NOMO-1 (cell line): ENCODE results near the gene AJAP1.

Experiments
- DNase-seq, 2 experiments: peaks; one replicate each; lab custom pipeline; 2025; ENCODE audit not compliant: unreplicated experiment in 2 of 2; lab: John Stamatoyannopoulos, UW

AJAP1 gene

DNA sequence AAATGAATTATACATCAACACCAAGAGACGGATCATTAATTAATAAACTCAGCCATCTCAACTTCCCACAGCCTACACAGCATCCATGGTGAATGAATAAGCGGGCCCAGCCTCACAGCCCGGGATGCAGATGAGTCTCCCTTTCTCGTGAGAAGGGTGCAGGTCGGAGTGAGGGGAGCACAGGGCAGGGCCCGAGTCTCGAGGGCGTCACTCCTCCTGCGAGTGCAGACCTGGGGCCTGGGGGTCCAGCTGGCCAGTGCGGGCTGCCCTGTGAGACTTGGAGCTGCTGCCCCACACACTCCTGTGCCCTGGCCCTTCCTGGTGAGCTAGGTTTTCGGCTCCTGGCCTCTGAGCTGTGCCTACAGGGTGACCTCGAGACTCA is 74.7 kb downstream of the AJAP1 start:
- no peak for DNase-seq

DNA sequence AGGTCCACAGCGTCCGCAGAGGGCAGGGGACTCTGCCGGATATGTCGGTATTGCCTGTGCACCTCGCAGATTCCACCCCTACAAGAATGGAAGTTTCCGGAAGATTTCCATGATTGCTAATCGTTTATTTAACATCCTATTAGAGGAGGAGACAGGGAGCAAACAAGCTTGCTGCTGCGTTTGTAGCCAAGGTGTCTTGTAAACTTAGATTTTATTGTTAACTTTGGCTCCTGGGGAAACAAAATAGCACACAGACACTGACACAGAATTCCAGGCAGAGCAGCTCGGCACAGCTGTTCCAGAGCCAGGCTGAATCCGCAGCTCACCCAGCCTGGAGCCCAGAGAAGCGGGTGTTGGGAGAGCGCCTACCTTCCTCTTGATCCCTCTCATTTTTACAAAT is 75.7 kb downstream of the AJAP1 start:
- no peak for DNase-seq

DNA sequence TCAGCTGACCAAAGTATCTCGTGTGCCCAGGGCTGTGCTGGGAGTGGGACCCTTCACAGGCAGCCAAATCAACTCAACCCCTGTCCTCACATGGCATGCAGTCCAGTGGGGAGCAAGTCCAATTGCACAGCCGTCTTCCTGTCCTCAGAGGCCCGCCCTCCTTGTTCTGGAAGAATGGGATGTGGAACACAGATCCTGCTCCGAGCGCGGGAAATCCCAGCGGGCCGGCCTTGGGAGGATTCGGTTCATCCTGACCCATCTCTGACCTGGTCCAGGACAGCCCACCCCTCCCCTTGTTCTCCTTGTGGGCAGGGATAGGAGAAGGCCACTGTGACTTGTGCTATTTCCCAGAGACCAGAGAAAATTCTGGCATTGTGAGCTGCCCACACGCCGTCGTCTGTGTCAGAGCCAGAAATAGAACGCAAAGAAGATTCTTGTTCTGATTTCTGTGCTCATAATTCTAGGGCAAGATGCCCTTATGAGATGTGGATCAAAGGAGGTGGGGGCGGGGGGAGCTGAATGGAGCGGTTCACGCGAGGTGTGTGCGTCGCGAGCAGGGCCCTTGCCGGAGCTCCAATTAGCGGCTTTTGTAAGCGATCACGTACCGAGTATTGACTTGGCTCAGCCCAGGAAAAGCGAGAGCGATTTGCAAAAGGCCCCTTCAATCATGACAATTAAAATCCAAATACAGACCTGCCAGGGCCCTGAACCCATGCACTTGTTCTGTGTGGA is 79.2 kb downstream of the AJAP1 start:
- no peak for DNase-seq

DNA sequence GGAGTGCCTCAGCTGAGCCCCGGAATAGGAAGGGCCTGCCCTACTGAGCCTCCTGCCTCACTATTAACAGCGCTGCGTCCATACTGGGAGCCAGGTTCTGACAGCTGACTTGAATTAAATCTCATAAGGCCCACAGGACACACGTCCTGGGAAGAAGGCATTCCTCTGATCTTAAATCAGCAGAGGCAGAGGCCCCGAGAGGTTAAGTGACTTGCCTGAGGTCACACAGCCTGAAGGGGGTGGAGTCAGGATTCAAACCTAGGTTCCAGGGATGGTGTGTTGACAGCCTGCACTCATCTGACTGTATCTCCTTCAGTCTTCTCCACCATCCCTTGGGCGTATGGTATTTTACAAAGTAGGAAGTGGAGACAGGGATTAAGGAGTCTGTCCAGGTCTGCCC is 79.8 kb downstream of the AJAP1 start:
- DNase-seq, result no peak

DNA sequence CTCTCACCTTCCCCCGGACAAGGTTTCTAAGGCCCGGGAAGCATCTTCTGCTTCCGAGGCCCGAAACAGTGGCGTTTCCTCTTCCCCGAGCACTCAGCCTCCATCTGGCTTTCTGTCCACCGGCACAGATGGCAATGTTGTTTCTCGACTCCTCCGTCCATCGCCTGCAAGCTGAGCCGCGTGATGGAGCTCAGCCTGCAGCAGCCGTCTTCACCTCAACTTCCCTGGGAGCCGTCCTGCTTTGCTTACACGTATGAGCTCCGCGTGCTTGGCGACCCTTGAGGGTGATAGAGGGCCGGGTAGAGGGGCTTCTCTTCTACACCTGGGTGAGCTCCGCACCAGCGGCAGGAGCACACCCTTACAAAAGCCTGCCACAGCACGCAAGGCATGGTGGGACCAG is 80.4 kb downstream of the AJAP1 start:
- DNase-seq, result no peak

DNA sequence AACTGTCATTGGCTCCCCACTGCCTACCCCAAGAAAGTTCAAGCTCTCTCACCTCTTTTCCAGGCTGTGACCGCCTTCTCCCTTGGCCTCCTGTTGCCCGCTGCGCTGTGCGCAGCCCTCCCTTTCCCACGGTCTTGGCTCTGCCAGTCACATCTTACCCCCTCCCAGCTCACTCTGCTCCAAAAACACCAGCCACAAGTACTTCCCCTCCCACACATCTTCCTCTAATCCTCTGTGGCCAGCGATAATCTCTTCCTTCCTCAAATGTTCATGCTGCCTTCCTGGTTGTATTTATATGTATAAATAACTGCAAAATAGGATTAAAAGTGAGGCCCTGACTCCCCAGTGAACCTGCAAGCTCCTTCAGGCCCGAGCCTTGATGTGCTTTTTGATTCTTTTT is 81.8 kb downstream of the AJAP1 start:
- peak; percentile 60 to 70 for DNase-seq

DNA sequence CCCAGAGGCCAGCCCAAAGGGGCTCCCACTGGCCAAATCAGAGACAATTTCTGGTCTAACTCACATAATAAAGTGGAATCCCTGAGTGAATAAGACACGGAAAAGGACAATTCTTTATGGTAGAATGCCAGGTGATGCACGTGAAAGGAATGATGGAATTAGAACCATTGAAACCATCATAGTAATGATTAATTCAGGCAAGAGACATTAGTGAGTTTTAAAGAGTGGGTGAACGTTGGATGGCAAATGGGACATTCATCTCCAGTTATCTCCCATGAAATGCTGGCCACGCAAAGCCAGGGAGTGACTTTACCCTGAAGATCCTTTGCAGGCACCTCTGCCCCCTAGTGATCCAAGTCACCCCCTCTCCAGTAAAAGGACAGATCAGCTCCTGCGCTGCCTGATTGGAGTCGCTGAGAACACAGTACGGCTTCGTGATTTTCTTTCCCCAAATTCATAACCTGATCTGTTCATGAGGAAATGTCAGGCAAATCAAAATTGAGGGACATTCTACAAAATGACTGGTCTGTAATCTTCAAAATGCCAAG is 87.5 kb downstream of the AJAP1 start:
- DNase-seq, result no peak

DNA sequence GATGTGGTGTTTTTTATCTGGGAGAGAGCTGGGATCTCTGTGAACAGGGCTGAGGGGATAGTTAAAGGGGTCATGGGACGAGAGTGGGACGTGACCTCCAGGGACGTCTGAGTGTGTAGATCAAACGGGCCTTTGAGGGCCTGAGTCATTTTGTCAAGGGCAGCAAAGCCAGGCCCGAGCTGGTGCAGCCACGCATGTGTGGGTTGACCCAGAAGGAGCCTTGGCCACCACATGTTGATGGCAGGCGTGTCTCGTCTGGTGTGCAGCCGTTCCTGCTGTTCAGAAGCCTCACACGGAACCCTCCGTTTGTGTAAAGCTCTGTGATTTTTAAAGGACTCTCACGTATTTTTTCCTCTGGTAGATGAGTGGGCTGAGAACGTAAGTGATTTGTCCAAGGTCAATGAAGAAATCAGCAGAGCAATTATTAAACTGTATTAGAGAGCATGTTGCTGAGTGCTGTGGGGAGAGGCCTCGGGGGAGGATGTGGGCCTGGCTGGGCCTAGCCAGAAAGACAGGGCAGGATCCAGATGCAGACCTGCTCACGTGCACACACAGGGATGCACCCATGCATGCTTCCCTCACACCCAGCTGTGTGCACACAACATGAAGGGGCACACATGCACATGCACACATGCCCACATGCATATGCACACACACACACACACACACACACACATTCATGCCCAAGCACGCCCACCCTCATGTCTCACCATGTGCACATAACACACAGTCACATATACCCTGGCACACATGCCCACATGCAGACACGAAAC is 89.8 kb downstream of the AJAP1 start:
- DNase-seq, result no peak

DNA sequence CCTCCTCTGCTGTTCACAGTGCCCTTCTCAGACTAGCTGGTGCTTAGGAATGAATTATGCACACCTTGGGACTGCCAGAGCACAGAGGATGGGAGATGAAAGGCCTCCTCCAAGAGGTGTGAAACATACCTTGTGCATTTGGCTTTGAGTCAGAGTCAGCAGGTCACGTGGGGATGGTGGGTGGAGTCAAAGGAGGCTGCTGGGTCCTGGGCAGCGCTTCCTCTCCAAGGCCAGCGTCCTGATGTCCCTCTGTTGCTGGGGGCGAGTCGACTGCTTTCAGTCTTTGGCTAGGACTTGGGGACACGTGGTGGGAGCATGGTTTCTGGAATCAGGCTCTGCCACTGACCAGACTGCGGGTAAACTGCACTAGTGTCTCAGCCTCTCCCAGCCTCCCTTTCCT is 91.2 kb downstream of the AJAP1 start:
- DNase-seq, result no peak

DNA sequence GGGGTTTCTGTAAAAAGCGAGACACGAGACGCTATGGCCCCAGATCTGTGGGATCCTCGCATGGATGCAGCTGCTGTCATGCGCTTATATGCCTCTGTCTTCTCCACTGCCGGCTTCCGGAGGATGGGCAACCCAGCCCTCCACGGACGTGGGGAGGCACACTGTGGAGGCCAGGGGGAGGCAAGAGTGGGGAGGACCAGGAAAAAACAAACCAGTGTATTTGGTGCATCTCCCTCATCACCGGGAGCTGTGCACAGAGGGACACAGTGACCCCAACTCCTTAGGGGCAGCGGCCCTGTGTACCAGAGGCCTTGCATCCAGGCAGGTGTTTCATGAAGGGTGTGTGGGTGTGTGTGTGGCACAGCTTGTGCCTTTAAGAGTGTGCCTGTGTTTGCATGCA is 95.0 kb downstream of the AJAP1 start:
- DNase-seq, result no peak

DNA sequence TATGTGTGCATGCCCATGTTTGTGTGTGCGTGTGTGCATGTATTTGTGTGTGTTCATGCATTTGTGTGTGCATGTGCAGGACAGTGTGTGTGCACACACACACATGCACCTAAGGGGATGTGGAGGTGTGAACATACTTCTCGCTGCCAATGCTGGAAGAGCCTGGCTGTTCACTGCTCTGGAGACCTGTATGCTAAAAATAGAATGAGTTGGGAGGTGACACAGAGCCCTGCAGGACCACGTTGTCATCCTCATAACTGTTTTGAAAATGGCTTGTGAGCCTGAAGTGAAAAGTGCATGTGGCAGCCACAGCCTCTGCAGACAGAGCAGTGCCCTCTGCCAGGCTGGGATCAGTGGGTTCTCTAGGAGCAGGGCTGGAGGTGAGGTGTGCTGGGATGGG is 95.8 kb downstream of the AJAP1 start:
- no peak for DNase-seq

DNA sequence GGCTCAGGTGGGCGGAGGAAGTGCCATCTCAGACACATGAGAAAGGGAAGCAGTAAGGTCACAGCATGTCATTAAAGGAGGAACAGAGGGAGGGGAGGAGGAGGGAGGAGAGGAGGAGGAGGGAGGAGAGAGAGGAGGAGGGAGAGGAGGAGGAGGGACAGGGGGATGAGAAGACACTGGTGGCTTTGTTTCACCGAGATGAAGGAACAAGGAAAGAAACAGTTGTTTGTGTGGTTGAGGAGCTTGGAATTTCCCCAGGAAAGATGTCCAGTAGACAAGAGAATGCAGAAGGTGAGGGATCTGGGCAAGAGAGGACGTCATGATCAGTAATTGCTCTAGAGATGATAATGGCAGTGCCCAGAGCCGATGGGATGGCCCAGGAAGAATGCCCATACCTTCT is 97.7 kb downstream of the AJAP1 start:
- no peak for DNase-seq

DNA sequence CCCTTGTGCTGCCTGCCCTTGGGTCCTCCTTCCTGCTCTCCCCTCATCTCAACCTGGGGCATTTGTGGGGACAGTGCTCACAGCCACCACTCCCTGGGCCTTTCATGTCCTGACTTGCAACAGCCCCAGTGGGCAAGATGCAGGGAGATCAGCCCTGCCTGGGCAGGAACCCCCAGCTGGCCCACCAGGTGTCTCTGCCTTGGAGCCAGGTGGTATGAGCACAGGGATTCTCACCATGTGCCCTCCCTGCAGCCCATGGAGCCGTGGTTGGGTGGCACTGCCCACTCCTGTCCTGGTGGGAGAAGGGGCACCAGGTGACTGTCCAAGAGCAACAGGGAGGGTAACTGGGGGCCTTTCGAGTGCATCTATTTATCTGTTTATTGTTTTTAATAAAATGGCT is 100.4 kb downstream of the AJAP1 start:
- no peak for DNase-seq

DNA sequence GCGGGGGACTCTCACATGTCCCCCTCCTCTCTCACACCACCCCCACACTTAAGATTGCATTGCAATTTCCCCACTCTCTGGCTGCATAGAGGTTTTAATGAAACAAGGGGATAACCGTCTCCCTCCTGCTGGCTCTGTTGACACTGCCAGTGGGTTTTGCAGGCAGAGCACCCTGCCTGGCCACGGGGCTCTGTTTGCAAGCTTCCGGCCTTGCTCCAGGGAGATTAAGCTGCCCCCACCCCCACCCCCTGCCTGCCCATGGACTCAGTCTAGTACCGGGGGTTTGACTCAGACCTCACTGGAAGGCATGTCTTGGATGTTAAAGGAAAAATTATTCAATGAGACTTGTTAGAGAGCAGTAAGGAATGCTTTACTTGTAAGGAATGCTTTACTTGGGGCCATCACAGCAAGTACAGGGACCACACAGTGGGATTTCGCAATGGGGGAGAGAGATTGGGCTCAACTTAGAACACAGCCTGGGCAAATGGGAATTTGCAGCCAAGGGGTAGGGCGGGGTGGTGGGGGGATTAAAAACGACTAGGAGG is 101.0 kb downstream of the AJAP1 start:
- no peak for DNase-seq

DNA sequence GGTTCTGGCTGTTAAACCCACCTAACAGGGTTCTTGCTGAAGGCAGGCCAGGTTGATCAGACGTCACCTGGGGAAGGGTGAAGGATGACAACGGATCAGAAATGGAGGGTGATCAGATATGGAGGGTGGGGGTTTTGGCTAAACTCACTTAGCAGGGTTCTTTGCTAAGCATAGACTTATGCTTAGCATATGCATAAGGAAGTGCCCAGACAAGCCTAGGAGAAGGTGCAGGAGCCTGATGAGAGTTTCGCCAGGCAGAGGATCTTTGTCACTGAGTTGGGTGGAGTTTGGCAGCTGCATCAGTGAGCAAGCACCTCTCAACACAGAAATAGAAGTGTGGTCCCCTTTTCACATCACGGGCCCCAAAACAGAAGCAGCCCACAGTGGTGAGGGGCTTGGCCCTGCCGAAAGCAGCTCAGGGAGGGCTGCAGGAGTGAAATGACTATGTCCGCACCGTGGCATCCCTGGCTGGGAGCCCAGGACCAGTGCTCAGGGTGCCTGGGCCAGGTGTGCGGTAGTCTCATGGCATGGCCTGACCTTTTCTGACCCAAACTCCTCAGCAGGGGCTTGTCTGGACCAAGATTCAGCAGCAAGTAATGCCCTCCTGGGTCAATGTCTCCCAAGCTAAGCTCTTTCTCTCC is 101.6 kb downstream of the AJAP1 start:
- no peak for DNase-seq

DNA sequence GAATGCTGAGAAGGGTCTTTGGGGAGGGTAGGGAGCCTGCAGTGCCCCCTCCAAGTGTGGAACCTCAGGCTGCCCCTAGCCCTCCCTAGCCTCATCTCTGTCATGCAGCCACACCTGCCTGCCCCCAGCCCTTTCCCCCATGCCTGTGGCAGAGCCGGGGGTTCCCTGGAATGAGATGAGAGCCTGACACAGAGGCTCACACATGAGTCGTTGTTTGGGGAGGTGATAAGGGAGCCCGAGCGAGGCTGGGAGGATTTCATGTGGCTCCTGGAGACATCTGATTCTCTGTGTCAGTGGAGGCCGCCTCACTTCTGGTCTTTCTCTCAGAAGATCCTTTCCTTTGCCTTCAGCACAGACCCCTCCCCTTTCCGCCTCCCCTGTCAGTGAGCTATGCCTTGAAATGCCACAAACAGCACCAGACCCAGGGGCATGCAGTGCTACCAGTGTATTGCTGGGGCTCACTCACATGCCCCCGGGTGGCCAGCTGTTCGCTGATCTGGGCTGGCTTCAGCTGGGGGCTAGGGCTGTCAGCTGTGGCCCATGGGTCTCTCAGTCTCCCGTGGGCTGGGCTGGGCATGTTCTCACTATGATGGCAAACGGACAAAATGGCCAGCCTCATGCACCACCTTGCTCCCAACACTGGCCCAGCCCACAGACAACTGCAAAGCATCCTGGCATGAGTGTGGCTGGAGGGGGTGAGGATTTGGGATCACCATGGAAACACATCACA is 102.6 kb downstream of the AJAP1 start:
- no peak for DNase-seq

DNA sequence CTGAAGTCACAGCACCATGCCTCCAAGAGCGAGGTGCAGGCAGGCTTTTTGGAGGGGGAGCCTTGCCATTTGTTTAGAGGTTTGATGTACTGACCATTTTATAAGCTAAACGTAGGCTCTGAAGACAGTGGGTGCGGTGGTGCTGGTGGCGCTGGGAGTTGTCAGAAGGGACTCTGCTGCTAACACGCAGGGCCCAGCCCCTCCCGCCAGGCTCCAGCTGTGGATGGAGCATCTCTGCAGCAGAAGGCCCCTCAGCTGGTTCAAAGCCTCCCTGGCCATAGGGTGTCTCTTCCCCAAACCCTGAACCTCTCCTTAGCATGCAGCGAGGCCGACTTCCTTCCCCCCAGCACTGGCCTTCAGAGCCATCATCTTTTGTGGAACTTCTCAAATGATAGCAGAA is 105.3 kb downstream of the AJAP1 start:
- no peak for DNase-seq

DNA sequence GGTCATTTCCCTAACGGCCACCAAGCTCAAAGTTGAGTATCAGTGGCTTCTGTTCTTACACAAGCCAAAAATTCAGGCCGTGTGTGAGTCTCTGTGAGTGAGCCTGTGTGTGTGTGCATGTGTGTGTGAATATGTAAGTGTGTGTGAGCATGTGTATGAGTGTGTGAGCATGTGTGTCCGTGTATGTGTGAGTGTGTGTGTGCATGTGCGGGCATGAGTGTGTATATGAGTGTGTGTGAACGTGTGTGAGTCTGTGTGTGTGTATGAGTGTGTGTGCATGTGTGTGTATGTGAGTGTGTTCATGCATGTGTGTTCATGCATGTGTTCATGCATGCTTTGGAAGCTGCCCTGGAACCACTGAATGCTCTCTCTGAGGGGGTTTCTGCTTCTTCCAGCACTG is 105.7 kb downstream of the AJAP1 start:
- DNase-seq, result no peak

DNA sequence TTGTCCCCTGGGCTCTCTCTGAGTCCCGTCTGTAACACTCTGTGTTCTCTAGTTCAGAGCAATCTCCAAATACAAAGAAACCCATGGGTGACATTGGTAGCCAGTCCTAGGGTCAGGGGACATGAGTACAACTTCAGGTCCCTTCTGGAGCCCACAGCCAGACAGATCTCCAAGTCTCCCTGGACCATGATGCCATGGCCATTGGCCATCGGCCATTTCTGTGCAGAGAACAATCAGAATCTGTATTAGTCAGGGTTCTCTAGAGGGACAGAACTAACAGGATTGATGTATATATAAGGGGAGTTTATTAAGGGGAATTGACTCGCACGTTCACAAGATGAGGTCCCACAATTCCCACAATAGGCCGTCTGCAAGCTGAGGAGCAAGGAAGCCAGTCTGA is 106.9 kb downstream of the AJAP1 start:
- DNase-seq, result no peak

DNA sequence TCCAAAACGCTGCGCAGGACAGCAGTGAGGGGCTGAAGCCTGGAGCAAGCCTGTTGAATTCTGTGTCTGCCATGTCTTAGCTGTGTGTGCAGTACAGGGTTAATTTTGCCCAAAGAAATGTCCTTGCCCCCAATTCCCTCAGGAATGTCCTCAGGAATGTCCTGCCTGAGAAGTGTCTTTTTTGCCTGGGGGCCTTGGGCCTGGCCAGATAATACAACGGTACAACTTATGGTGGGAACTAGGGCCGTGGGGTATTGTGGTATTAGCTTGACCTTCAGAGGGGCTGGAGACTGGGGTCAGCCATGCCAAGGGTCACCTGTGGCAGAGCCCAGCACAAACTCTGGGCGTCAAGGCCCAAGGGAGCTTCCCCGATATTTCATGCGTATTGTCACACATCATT is 107.7 kb downstream of the AJAP1 start:
- no peak for DNase-seq

DNA sequence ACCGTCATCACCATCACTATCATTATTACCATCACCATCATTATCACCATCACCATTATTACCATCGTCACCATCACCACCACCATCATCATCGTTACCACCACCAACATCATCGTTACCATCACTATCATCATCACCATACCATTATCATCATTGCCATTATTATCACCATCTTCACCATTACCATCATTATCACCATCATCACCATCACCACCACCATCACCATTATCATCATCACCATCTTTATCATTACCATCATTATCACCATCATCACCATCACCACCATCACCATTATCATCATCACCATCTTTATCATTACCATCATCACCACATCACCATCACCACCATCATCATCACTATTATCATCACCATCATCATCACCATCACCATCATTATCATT is 112.9 kb downstream of the AJAP1 start:
- DNase-seq, result no peak
